HG03095 (cell line): ENCODE measurements around the gene CCDC186.

Experiments
- ATAC-seq: cut with Tn5 transposase; IDR thresholded peaks from one replicate; pipeline ENCODE4 v1.9.1; 2021; ENCODE audit warnings: moderate library complexity; ENCODE audit not compliant: unreplicated experiment

Gene CCDC186

GRCh38 chr10:114071178-114071577 lies 102.8 kb downstream of the CCDC186 start:
- no peak for ATAC-seq
